Calu3 (cell line): ENCODE results near the gene AIG1. TPM values are rescaled to one million over a fixed set of nuclear protein-coding genes. Genes with fewer than 3 reads are reported as not detected.

Source experiments
- BruUV-seq: library from RNA; stranded (reverse); fragments of 400-500 nt; replicated peaks from 2 replicates; lab custom pipeline; 2021; lab: Mats Ljungman, UMichigan
- CTCF ChIA-PET: fragments of 300-600 bp; sonication (Branson Sonifier 250); formaldehyde crosslinking; loops from one replicate; lab custom pipeline; 2022; ENCODE audit warnings: antibody characterized with exemption; lab: Charles Lee
- DNase-seq: peaks from one replicate; pipeline ENCODE4 v3.0.0; 2022
- H3K27ac Mint-ChIP-seq: one replicate; pipeline ENCODE4 v1.8.0; 2022; ENCODE audit warnings: mixed read lengths; ENCODE audit not compliant: unreplicated experiment
- H3K27me3 Mint-ChIP-seq: one replicate; pipeline ENCODE4 v1.8.0; 2022; ENCODE audit warnings: mixed read lengths; ENCODE audit not compliant: unreplicated experiment
- H3K36me3 Mint-ChIP-seq: one replicate; pipeline ENCODE4 v1.8.0; 2022; ENCODE audit warnings: mild to moderate bottlenecking, moderate library complexity, mixed read lengths; ENCODE audit not compliant: insufficient read depth, unreplicated experiment
- H3K4me1 Mint-ChIP-seq: one replicate; pipeline ENCODE4 v1.8.0; 2022; ENCODE audit warnings: mild to moderate bottlenecking, low read depth, mixed read lengths; ENCODE audit not compliant: unreplicated experiment
- H3K4me3 Mint-ChIP-seq: one replicate; pipeline ENCODE4 v1.8.0; 2022; ENCODE audit warnings: mild to moderate bottlenecking, low read depth, moderate library complexity, mixed read lengths; ENCODE audit not compliant: unreplicated experiment
- H3K9me3 Mint-ChIP-seq: one replicate; pipeline ENCODE4 v1.8.0; 2022; ENCODE audit warnings: low read depth, mixed read lengths; ENCODE audit not compliant: unreplicated experiment
- intact Hi-C: fragments of 100-400 bp; cut with micrococcal nuclease; formaldehyde crosslinking; loops from one replicate; pipeline ENCODE4 v1.10.0; 2022; ENCODE audit not compliant: unreplicated experiment
- total RNA-seq: library from RNA; stranded (reverse); gene quantifications from 2 replicates; pipeline ENCODE4 v1.2.3, GENCODE V29; 2022
- TF ChIP-seq, protein P1 (sequence below): fragments of 200-600 bp; IDR thresholded peaks from one replicate; pipeline ENCODE4 v1.8.0; 2022; ENCODE audit warnings: antibody characterized with exemption; ENCODE audit not compliant: unreplicated experiment

The AIG1 gene
- total RNA-seq, 1 experiment from 2014 or later: 57.2 TPM

GRCh38 chr6:143363299-143363698 is 302.6 kb downstream of the AIG1 start:
- intact Hi-C loops: no loop called here
- H3K27me3 Mint-ChIP-seq: no peaks in the 10 kb centered on the region
- CTCF ChIA-PET: no interaction called here
- no peak for DNase-seq
- BruUV-seq: no TSS peak
- H3K27ac Mint-ChIP-seq: no peak overlapping the region
- TF ChIP-seq, protein P1, sequence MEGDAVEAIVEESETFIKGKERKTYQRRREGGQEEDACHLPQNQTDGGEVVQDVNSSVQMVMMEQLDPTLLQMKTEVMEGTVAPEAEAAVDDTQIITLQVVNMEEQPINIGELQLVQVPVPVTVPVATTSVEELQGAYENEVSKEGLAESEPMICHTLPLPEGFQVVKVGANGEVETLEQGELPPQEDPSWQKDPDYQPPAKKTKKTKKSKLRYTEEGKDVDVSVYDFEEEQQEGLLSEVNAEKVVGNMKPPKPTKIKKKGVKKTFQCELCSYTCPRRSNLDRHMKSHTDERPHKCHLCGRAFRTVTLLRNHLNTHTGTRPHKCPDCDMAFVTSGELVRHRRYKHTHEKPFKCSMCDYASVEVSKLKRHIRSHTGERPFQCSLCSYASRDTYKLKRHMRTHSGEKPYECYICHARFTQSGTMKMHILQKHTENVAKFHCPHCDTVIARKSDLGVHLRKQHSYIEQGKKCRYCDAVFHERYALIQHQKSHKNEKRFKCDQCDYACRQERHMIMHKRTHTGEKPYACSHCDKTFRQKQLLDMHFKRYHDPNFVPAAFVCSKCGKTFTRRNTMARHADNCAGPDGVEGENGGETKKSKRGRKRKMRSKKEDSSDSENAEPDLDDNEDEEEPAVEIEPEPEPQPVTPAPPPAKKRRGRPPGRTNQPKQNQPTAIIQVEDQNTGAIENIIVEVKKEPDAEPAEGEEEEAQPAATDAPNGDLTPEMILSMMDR: no peak
- H3K36me3 Mint-ChIP-seq: peaks cover 3% of the 10 kb centered on the region
- no peaks in the 10 kb centered on the region for H3K9me3 Mint-ChIP-seq
- no peak overlapping the region for H3K4me3 Mint-ChIP-seq
- no peaks in the 10 kb centered on the region for H3K4me1 Mint-ChIP-seq

GRCh38 chr6:143368426-143368825 is 307.7 kb downstream of the AIG1 start:
- no TSS peak for BruUV-seq
- no peak for DNase-seq
- no peaks in the 10 kb centered on the region for H3K9me3 Mint-ChIP-seq
- H3K4me3 Mint-ChIP-seq: no peak overlapping the region
- intact Hi-C loops: no loop called here
- CTCF ChIA-PET: no interaction called here
- no peak overlapping the region for H3K27ac Mint-ChIP-seq
- H3K27me3 Mint-ChIP-seq: no peaks in the 10 kb centered on the region
- H3K36me3 Mint-ChIP-seq: peaks cover 3% of the 10 kb centered on the region
- TF ChIP-seq, protein P1: no peak
- peaks cover 7% of the 10 kb centered on the region for H3K4me1 Mint-ChIP-seq

GRCh38 chr6:143369971-143370370 is 309.3 kb downstream of the AIG1 start:
- Mint-ChIP-seq H3K9me3 (no peaks in the 10 kb centered on the region), H3K36me3 (peaks cover 3% of the 10 kb centered on the region), H3K4me1 (peaks cover 7% of the 10 kb centered on the region), H3K27me3 (no peaks in the 10 kb centered on the region), H3K4me3 (no peak overlapping the region), H3K27ac (no peak overlapping the region)
- BruUV-seq: no TSS peak
- no peak for DNase-seq
- CTCF ChIA-PET: no interaction called here
- TF ChIP-seq, protein P1: no peak
- intact Hi-C loops: no loop called here

DNA sequence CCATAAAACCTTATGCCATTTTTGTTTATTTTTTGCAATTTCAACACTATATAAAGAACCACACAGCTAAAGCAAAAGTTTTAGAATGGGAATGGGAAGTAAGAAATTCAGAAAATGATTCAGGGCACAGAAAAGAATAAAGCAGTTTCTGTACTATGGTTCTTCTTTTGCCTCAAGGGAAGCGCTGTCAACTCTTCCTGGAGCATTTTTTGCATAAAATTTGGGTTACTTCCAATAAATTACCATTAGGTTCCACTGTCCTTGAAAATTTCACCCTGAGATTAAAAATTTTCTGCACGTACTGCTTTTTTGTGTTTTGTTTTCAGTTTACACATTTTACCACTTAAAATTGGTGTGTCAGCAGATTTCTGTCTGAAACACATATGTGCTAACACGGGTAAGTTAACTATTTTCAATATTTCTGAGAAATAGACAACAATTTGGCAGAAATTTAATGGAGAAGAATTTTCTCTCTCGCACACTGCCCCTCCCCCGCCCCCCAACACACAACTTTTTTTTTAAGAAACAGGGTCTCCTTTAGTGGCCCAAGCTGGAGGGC is 310.2 kb downstream of the AIG1 start:
- no TSS peak for BruUV-seq
- Mint-ChIP-seq H3K27me3 (no peaks in the 10 kb centered on the region), H3K4me3 (no peak overlapping the region), H3K36me3 (peaks cover 2% of the 10 kb centered on the region), H3K9me3 (no peaks in the 10 kb centered on the region), H3K4me1 (peaks cover 7% of the 10 kb centered on the region), H3K27ac (no peak overlapping the region)
- no peak for DNase-seq
- TF ChIP-seq, protein P1: no peak
- intact Hi-C loops: no loop called here
- CTCF ChIA-PET: interaction anchor here (0.7 kb wide), 1 partner anchor 526 kb away, joined by 3 read pairs; no protein-coding TSS in a partner anchor
